GM18502 (cell line): ENCODE data around the gene DDB1.

Source experiments
- ATAC-seq: cut with Tn5 transposase; IDR thresholded peaks from one replicate; pipeline ENCODE4 v1.9.1; 2021; ENCODE audit warnings: mild to moderate bottlenecking; ENCODE audit not compliant: unreplicated experiment, poor library complexity

DDB1 gene

DNA sequence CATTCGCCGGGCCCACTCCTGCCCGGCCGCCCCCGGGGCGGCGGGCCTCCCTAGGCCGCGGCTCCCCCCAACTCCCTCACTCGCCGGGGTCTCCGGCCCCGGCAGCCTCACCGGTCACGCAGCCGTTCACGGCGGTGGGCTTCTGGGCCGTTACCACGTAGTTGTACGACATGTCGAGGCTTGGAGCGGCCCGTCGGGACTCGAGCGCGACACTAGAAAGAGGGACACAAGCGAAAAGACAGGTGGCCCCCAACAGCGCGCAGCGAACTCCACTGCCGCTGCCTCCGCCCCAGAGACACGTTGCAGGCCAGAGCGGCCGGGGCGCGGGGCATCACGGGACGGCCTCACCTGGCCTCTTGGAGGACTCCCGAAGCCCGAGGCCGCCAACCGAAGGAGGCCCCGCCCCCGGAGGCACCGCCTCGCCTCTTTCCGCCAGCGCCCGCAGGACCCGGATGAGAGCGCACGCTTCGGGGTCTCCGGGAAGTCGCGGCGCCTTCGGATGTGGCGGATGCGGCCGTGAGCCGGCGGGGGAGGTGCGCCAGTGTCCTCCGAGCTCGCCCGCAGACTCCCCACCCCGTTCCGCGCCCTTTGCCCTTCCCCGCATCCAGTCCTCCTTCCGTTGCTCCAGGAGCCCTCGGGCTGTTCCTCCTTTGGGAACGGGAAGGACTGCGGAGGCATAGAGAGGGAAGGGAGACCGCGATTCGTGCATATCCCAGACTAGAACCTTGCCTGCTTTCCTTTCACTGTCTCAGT is at the start of gene DDB1, which contains the start of gene TKFC:
DDB1 (minus strand) TSS at position 309 of the 753 bp plus-strand sequence; CDS start at position 172, 137 bp downstream.
TKFC (plus strand) TSS at position 432 of the 753 bp plus-strand sequence. CDS start 1,501 bp downstream, outside the sequence.
- peak; percentile 86 for ATAC-seq

DNA sequence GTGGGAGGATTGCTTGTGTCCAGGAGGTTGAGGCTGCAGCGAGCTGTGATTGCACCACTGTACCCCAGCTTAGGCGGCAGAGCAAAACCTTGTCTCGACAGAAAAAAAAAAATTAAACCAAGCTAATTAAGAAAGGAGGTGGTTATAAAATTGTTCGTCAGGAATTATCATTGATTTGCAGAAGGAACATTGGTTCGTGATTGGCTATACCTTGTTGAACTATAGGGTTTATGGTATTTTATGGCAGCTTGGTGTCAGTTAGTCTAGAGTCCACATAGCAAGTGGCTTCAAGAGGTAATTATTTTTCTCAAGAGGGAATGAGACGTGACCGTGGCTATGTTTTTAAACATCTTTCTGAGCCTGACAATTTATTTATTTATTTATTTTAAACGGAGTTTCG is 48.0 kb upstream of the DDB1 start:
- no peak for ATAC-seq

DNA sequence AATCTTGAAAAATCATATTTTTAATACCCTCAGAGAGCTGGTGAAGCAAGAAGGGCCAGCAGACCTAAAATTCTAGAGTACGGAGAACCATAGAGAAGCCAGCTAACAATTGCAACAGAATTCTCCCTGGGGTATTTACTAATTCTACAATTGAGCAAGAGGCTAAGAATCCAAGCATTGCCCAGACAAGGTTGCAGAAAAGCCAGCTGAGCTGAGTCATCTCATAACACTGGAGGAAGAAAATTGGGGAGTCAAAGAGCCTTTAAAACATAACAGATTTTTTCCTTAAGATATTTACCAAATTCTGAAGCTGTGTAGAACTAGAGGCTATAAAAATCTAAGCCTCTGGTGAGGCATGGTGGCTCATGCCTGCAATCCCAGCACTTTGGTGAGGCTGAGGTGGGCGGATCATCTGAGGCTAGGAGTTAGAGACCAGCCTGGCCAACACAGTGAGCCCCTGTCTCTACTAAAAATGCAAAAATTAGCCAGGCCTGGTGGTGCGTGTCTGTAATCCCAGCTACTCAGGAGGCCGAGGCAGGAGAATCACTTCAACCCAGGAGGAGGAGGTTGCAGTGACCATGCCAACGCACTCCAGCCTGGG is 45.9 kb upstream of the DDB1 start:
- ATAC-seq: no peak

DNA sequence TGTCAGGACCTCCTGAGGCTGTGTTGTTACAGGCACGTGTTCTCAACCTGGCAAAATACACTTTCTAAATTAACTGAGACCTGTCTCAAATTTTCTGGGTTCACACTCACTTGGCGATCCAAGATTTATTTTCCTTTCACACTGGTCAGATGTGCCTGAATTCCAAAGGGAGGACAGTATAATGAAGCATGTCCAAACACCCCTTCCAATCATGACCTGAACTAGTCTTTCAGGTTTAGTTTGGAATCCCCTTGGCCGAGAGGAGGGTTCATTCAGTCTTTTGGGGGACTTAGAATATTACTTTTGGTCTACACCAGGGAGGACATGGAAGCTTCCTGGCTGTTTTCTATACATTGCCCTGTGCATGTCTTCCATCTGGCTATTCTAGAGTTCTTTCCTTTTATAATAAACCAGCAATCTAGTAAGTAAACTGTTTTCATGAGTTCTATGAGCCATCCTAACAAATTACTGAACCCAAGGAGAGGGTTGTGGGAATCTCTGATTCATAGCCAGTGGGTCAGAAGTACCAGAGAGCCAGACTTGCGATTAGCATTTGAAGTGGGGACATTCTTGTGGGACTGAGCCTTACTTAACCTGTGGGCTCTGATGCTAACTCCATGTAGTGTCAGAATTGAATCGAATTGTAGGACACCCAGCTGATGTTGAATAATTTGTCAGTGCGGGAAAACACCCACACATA is 44.7 kb upstream of the DDB1 start:
- no peak for ATAC-seq

DNA sequence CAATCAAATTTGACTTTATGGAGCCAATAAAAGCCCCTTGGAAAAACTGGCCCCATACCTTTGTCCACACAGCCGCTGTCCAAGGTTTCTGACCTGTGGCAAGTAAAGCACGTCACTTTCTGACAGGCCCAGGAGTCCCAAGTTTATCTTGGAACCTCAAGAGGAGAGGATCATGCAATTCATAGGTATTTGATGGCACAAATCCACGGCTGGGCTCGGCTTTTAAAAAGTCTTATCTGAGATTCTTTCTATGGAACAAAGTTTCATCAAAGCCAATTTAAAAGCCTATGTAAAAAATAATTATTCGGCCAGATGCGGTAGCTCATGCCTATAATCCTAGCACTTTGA is 42.8 kb upstream of the DDB1 start:
- no peak for ATAC-seq

DNA sequence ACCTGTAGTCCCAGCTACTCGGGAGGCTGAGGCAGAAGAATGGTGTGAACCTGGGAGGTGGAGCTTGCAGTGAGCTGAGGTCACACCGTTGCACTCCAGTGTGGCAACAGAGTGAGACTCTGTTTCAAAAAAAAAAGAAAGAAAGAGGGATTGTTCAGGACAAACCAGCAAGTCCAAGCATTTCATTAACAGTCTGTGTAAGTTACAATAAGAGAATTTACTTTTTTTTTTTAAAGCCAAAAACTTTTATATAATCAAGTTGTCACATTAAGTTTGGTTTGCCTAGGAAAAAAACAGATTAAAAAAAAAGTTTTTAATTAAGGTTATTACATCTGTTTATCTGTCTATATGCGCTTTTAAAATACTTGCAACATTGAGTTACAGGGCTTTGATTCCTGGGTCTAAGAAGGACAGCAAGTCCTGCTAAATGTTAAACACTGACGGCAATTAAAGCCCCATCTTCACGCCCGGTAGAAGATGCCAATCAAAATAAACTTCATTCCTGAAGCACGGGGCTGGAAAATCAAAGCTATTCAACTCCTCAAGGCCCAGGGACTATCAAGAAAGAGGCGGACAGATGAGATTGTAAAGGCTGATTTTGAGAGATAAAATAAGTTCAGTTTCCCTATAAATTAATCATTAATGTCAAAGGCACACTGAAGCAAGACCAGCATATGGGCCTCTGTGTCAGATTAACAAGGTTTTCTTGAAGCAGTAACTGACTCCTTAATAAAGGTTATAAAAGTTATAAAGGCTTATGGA is 39.9 kb upstream of the DDB1 start:
- no peak for ATAC-seq

DNA sequence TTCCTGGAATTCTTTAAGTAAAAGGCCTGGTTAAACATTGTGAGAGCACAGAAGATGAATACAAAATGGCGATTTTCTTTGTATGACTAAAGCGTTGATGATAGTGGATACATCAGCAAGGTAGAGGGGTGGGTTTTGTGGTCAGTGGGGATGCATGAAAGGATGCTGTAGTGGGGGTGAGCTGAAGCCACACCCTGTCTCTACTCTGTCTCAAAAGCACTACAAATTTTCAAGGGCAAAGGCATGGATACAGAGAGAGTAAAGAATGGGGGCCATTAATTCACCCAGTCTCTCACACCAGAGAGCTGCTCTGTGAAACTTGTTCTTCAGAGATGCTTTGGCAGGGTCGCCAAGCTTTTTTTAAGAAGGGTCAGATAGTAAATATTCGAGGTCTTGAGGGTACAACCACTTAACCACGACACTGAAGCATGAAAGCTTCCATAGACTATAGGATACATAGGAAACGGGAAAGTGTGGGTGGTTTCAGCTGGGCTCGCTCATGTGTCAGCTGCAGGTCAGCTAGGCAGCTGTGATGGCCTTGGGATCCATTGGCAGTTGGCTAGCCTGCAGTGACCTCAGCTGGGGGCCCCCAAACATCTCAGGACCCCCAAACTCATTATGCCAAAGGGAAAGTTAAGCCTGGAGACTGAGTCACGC is 37.6 kb upstream of the DDB1 start:
- ATAC-seq: no peak

DNA sequence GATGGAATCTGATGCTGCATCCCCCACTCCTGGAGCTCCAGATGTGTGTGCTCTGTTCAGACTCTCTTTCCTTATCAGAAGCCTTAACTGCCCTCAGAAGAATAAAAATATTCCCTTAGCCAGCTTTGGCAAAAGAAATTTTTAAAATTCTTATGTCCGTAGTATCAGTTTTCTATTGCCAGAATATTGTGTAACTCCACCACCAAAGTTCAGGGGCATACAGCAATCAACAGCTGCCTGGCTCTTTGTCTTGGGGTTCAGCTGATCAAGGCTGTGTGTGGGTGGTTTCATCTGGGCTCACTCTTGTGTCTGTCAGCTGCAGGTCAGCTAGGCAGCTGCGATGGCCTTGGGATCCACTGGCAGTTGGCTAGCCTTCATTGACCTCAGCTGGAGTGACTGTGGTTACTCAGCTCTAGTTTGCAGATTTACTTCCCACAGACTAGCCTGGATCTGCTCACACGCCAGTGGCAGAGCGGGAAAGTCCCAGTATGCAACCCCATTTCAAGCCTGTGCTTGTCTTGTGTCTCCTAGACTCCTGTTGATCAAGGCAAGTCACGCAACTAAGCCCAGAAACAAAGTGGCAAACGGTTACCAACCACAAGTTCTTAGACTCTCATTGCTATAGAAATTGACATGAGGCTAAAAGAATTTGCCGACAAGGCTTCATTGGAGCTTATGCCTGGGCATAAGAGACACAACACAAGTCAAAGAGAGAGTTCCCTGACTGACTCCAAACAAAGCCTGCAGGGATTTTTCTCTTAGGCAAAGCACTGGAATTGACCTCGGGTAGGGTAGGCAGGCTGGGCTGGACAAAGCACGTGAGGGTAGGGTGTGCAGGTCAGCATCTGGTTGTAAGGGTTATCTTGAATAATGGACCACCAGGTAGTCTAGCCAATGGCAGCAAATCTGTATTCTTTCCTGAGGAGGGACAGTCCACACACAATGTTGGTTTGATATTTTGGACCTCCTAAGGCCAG is 36.8 kb upstream of the DDB1 start:
- ATAC-seq: no peak

DNA sequence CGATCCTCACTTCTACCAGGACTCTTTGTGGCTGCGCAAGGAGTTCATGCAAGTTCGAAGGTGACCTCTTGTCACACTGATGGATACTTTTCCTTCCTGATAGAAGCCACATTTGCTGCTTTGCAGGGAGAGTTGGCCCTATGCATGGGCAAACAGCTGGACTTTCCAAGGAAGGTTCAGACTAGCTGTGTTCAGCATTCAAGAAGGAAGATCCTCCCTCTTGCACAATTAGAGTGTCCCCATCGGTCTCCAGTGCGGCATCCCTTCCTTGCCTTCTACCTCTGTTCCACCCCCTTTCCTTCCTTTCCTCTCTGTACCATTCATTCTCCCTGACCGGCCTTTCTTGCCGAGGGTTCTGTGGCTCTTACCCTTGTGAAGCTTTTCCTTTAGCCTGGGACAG is 35.7 kb upstream of the DDB1 start:
- no peak for ATAC-seq

DNA sequence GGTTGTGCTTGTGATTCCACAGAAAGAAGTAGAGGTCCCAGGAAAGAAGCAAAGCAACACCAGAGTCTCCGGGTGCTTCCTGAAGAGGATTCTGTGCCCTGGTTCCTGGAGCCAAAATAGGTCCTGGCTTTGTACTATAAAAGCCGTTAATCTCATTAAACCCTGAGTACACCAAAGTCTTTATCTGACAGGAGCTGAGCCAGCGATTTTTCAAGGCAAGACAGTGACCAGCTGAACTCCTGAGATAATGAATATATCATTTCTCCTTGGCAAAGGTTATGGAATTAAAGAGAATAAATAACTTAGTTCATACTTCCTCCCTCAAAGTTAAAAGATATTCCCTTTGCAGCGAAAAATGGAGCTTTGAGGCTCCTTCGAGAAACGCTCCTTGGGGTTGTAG is 34.5 kb upstream of the DDB1 start:
- no peak for ATAC-seq

DNA sequence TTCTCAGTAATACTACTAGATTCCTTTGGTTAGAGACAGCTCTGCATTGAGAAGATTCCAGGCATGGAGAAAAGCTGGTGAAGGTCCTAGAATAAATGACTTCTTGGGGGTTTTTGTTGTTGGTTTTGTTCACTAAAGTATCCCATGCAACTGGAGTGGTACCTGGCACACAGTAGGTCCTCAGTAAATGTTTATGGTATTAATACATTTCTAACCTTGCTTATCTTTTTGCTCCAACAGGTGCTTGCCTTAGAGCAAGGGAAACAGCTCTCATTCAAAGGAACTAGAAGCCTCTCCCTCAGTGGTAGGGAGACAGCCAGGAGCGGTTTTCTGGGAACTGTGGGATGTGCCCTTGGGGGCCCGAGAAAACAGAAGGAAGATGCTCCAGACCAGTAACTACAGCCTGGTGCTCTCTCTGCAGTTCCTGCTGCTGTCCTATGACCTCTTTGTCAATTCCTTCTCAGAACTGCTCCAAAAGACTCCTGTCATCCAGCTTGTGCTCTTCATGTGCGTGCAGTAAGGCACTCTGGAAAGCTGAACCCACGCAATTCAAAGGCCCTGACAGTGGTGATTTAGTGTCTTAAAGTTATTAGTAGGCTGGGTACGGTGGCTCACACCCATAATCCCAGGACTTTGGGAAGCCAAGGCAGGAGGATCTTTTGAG is 31.2 kb upstream of the DDB1 start:
- no peak for ATAC-seq

DNA sequence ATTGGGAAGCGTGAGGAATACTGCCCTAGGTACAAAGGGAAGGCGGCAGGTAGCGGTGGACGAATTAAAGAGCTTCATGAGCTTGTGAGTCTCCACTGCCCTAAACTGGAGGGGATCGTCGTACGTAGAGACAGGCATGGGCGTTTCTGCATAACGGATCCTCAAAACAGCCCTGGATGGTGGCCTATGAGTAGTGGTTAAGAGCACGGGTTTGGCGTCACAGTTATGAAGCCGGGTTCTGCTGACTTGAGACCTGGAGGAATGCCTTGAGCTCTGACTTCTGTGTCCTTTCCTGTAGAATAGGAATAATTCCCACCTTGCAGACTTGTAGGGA is 29.6 kb upstream of the DDB1 start:
- ATAC-seq: no peak

DNA sequence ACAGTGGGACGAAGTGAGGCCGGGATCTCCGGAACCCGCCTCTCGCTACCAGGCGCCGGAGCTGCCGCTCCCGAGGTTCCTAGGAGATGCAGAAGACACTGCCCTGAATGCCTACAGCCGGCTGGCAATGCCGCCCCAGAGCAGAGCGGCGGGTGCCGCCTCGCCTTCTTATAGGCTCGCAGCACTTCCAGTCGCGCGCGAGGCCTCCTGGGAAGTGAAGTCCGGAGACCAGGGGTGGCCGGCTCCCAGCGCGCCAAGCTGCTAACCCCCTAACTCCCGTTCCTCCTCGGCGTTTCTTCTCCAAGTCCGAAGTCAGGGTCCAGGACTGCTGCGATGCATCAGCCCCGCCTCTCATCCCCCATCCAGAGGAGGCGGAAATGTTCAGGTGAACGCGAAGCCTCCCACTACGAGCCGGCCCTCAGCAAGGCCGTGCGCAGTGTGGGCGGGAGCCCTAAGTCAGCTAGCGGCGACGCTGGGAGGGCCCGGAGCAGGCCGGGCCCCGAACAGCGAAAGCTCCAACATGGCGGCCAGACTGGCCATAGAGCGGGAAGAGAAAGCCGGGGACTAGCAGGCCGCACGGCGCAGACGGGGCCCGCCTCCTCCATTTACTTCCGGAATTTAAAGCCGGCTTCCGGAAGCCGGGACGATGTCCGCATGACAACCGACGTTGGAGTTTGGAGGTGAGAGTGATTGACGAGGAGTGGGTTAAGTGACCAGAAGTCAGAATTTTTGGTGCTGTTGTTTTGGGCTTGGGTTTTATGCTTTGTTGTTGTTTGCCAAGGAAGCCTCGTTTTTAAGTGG is 29.0 kb upstream of the DDB1 start, which contains the start of the genes CYB561A3 and TMEM138:
CYB561A3 (minus strand) TSS at position 142 of the 801 bp plus-strand sequence. CDS start 5,169 bp downstream, outside the sequence.
TMEM138 (plus strand) TSS at position 634 of the 801 bp plus-strand sequence. CDS start 2,017 bp downstream, outside the sequence.
- ATAC-seq: peak; percentile 83

DNA sequence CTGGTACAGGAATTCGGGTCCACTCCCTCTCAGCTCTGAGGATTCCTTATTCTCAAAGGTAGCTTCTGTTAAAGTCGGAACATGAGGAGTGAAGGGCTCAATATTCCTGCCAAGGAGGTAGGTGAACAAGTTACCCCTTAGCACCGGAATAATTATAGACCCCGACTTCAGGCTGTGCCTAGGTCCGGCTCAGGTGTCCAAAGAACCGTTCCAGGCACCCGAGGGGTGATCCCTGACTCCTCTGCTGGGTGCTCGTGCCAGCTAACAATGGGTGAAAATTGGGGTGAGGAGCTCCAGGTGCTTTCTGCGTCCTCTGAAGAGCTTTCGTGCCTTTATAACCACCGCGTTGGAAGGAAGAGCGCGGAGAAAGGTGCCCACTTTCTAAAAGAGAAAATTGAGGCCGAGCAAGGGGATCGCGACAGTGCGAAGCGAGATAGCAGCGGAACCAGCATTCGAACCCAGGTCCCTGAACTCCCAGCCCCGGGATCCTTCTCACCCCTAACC is 28.4 kb upstream of the DDB1 start:
- ATAC-seq: no peak

DNA sequence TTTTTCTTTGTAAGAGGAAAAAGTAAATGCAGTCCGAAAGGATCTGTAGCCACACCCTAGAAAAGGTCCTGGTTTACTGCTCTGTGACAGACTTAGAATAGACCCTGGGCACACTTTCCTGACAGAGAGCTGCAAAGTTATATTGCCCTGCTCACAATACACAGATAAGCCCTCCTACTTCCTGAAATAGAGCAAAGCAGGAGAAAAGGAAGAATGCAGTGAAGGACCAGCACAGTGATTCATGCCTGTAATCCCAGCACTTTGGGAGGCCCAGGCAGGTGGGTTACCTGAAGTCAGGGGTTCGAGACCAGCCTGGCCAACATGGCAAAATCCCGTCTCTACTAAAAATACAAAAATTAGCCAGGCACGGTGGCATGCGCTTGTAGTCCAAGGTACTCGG is 26.6 kb upstream of the DDB1 start:
- ATAC-seq: no peak

DNA sequence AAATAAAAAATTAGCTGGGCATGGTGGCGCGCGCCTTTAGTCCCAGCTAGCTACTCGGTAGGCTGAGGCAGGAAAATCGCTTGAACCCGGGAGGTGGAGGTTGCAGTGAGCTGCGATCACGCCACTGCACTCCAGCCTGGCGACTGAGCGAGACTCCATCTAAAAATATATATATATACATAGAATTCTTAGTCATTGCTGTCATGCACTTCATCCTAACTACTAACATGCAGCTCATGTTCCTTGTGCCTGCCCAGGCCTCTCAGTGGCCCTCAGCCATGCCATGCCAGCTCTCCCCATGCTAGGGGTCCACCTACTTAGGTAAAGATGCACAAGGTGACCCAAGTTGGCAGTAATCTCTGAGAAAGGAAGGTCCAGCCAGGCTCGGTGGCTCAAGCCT is 25.7 kb upstream of the DDB1 start:
- ATAC-seq: no peak

DNA sequence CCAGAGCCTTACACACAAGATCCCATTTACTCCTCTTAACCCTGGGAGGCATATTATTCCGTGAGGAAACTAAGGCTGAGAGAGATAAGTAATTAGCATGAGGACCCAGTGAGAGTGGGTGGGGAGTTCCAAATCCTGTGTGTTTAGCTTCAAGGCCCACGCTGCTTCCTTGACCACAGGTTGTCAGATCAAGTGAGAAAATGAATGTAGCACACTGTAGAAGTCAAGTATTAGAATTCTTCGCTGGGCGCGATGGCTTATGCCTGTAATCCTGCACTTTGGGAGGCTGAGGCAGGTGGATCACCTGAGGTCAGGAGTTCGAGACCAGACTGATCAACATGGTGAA is 25.0 kb upstream of the DDB1 start:
- no peak for ATAC-seq
